ENCODE data around the gene HIVEP2. TPM values are rescaled to one million over a fixed set of nuclear protein-coding genes. Genes with fewer than 3 reads are reported as not detected.
"Not testable (repeated sequence)": the region's sequence is repeated elsewhere in the genome, so short reads cannot be mapped to it uniquely, and the experiment has no call there.

The HIVEP2 gene, protein sequence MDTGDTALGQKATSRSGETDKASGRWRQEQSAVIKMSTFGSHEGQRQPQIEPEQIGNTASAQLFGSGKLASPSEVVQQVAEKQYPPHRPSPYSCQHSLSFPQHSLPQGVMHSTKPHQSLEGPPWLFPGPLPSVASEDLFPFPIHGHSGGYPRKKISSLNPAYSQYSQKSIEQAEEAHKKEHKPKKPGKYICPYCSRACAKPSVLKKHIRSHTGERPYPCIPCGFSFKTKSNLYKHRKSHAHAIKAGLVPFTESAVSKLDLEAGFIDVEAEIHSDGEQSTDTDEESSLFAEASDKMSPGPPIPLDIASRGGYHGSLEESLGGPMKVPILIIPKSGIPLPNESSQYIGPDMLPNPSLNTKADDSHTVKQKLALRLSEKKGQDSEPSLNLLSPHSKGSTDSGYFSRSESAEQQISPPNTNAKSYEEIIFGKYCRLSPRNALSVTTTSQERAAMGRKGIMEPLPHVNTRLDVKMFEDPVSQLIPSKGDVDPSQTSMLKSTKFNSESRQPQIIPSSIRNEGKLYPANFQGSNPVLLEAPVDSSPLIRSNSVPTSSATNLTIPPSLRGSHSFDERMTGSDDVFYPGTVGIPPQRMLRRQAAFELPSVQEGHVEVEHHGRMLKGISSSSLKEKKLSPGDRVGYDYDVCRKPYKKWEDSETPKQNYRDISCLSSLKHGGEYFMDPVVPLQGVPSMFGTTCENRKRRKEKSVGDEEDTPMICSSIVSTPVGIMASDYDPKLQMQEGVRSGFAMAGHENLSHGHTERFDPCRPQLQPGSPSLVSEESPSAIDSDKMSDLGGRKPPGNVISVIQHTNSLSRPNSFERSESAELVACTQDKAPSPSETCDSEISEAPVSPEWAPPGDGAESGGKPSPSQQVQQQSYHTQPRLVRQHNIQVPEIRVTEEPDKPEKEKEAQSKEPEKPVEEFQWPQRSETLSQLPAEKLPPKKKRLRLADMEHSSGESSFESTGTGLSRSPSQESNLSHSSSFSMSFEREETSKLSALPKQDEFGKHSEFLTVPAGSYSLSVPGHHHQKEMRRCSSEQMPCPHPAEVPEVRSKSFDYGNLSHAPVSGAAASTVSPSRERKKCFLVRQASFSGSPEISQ (N-terminal part only)
- 13.2 TPM for total RNA-seq
- long read RNA-seq, partial matches to known transcripts: 5 of 17 reads
- long read RNA-seq, other reads (novel, unspliced or antisense): 12 of 17 reads

DNA sequence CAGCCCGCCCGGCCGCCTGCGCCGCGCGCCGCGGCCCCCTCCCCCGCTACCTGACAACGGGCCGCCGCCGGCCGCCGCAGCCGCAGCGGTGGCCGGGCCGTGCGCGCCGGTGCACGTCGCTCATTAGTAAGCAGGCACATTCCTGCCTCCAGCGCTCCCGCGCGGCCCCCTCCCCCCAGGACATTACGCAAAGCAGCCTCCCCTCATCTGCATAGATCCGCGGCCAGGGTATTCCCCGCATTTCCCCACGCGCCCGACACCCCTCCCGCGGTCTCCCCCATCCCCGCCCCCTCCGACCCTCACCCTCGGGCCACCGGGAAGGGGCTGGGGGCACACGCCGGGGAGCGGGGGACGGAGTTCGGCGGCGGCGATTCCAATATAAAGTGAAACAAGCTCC is at the start of gene HIVEP2:
Gene HIVEP2 (minus strand): TSS at position 128 of the 397 bp plus-strand sequence. CDS start 170,438 bp downstream, outside the sequence.
- DNase-seq (ENCODE audit: low spot score): peak; percentile 95

DNA sequence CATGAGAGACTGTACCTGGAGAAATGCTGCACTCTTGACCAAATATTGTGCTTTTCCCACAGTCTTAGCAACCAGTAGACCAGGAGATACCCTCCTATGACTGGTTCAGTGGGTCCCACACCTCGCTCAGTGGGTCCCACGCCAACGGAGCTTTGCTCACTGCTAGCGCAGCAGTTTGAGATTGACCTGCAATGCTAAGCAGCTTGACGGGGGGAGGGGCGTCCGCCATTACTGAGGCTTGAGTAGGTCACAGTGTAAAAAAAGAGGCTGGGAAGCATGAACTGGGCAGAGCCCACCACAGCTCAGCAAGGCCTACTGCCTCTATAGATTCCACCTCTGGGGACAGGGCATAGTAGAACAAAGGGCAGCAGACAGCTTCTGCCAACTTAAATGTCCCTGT is 49.0 kb upstream of the HIVEP2 start:
- no peak for DNase-seq (ENCODE audit: low spot score)

DNA sequence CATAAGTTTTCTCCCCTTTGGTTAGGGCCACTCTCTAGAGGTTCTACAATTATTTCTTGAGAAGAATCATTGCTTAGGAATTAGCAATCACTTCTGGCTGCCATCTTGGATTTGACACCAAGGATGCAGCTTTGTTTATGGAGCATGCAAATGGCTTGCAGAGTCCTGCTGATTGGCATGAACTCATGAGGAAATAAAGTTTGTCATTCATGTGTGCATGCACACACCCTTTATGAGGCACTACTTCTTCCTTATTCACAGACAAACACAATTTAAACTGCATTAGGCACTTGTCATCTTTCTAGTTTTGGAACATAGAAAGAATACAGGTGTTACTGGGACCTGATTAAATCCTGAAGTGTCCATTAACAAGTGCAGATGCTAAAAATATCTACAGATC is 42.5 kb upstream of the HIVEP2 start:
- no peak for DNase-seq (ENCODE audit: low spot score)

DNA sequence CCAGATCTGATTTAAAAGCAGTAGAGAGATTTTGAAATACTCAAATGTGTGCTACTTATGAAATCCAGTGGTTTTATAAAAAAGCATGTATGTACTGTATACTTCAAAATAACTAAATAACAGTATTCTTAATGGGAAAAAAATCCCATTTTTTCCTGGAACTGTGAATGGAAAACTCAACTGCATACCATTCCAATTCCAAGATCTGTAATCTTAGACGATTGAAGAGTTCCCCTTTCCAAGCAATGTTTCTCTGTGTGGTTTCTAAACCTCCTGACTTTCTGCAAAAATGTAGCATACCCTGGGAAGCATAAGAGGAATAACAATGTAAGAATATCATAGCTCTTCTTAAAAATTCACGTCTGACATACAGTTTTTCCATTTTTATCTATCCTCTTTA is 40.3 kb upstream of the HIVEP2 start:
- DNase-seq (ENCODE audit: low spot score): no peak

DNA sequence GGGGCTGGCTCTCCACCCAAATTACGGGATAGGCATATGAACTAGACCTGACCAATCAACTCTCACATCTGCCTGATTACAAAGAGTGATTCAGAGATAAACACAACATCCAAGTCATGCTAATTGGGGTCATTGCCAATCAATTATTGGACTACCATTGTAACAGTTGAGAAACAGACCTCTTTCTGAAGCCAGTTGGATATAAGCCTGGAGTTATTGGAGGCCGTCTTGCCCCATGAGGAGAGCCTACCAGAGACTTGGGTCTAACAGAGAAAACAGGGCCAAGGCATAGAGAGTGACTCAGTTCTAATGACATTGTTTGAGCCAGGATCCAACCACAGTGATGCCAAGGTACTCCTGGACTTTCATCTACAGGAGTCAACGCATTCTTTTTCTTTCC is 39.4 kb upstream of the HIVEP2 start:
- DNase-seq (ENCODE audit: low spot score): no peak

DNA sequence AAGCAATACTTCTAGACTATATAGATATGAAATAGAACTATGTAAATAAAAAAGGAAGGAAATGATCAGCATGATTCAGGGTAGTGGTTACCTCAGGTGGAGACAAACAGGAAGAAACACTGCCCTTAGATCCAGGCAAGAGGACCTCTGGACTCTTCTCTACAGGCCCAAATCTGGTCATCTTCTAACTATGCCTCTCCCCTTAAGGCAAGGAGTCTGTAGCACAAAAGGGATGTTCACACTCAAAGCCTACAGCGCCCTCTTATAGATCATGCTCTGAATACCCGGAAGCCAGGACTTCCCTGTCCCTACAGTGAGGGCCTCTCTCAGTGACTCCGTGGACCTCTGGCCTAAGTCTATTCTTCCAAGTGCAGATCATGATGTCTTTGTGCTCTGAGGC is 30.4 kb upstream of the HIVEP2 start:
- no peak for DNase-seq (ENCODE audit: low spot score)

DNA sequence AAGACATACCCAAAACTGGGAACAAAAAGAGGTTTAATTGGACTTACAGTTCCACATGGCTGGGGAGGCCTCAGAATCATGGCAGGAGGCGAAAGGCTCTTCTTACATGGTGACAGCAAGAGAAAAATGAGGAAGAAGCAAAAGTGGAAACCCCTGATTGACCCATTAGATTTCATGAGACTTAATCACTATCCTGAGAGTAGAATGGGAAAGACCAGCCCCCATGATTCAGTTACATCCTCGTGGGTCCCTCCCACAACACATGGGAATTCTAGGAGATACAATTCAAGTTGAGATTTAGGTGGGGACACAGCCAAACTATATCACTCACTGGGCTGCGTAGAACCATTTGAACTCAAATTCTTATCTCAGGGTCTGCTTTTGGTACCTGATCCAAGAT is 26.0 kb upstream of the HIVEP2 start:
- DNase-seq (ENCODE audit: low spot score): not testable (repeated sequence)

DNA sequence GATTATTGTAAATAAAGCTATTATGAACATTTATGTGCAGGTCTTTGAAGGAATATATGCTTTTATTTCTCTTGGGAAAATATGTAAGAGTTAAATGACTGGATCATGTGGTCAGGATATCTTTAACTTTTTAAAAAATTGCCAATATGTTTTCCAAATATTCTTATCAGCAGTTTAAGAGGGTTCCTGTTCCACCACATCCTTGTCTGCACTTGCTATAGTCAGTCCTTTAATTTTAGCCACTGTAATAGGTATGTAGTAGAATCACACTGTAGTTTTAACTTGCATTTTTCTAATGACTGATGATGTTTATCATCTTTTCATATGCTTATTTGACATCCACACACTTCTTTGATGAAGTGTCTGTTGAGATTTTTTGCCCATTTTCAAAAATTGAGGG is 23.6 kb upstream of the HIVEP2 start:
- DNase-seq (ENCODE audit: low spot score): no peak

DNA sequence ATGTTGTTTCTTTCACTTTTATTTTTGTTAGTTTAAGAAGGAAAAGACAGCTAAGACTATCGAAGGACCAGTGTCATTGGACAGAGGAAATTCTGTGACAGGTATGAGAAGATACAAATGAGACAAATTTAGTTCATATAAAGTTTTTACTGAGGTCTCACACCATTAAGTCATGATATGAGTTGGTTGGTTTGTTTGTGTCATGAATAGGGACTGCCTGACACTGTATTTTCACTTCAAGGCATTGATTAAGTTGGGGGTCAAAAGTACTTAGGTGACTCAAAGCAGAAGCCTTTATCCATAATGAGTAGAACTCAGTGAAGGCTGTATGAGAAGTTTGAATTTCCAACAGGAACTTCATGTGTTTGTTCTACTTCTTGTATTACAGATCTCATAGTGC is 21.3 kb upstream of the HIVEP2 start:
- DNase-seq (ENCODE audit: low spot score): no peak

DNA sequence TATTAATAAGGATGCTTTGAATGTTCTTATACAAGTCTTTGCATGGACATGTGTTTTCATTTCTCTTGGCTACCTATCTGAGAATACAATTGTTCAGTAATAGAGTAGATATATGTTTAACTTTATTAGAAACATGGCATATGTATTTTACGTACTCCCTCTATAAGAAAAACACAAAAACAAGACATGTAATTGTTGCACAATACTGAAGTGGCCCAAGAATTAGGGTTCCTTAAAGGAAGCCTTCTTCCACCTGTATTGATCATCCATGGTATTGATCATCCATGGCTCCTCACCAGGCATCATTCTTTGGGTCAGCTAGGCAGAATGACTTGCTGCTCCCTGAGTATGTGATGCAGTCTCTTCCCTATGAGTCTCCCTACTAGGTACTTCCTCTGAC is 20.2 kb upstream of the HIVEP2 start:
- DNase-seq (ENCODE audit: low spot score): no peak

DNA sequence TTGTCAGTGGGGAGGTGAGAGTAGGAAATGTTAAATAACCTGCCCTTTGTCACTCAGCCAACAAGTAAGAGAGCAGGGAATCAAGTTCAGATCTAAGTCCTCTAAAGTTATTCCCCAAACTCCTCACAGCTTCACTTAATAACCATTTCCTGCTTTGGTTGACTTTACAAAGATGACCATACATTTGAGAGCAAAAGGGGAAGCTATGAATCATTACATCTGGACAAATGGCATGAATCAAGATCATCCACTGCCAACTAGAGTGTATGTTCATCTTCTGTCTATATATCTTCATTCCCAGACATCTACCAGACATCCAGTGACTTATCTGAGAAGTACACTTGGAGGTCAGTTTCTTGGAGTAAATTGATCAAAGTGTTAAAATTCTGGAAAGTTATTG is 15.1 kb upstream of the HIVEP2 start:
- DNase-seq (ENCODE audit: low spot score): no peak

DNA sequence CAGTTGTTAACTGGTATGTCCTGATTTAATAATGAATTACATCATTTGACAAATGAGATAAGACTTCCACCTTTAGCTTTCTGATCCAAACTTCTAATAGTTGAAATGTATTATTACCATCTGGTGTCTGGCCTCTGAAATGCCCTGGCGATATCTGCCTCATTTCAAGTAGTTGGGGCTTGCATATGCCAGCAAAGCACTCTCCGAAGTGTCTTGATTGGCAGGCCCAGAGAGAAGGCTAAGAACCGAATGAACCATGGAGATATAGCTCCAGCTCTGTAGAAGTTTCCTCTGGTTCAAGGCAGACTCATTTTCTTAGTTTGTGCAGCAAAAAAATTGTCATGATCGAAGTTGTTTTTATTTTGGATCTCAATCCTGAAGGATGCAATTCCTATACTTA is 13.4 kb upstream of the HIVEP2 start:
- DNase-seq (ENCODE audit: low spot score): no peak

DNA sequence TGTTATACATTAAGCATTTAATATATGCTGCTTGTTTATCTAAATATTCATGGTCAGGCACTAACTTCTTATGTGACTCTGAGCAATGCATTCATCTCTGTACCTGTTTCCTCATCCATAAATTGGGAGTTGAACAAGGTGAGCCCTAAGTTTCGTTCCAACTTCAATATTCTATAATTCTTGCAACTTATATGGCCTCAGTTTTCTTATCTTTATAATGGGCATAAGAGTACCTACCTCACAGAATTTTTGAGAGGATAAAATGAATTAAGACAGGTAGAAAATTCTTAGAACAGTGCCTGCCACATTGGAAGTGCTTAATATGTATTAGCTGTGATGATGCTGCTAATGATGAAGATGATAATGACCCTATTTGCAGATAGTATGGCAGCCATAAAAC is 11.8 kb upstream of the HIVEP2 start:
- DNase-seq (ENCODE audit: low spot score): no peak

DNA sequence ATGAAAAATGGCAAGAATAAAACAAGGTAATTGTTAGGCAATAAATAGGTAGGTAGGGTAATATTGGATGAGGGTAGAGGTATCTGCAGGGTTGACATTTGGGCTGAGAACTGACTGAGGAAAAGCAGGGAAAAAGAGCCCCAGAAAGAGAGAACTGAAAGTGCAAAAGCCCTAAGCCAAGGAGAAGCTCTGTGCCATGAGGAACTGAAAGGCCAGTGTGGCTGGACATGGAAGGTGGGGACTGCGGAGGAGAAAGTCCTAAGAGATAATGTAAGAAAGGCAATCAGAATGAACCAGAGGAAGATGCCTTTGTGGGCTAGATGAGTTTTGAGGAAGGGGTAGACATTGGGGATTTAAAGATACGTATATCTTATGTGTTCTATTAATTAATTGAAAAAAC is 9.9 kb upstream of the HIVEP2 start:
- no peak for DNase-seq (ENCODE audit: low spot score)

DNA sequence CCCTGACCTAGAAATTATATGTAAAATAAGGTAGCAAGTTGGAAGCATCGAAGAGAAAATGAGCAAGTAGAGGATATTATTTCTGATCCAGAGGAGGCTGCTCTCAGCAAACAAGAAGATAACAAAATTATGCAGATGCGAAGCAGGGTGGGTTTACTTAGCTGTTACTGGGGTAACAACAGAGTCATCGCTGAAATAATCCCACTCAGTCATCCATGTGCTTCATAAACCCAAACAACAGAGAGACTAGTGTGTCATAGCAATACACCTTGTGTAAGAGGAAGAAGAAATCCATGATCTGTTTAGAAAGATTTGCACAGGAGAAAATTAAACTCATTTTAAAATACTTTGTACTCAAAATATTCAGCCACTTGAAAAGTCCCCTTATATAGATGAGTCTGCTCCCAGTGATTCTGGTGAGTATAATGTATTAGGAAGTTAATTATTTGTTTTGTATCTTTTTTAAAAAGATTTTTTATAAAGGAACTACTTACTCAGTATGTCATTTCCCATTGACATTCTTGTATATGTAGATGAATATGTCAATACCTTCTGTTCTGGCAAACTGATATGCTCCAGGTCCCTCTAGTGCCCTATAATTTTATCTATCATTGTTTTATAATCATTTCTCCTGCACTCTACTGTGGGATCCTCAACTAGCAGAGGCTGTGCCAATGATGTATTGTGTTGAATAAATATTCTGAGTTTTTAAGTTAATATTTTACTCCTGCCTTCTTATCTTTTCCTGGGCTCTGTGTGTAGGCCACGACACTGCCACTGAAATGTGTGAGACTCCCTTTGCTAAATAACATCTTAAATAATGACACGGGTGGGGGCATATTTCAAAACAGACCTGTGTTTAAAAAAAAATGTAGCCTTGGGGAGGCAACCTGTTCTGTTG is 8.6 kb upstream of the HIVEP2 start:
- no peak for DNase-seq (ENCODE audit: low spot score)

DNA sequence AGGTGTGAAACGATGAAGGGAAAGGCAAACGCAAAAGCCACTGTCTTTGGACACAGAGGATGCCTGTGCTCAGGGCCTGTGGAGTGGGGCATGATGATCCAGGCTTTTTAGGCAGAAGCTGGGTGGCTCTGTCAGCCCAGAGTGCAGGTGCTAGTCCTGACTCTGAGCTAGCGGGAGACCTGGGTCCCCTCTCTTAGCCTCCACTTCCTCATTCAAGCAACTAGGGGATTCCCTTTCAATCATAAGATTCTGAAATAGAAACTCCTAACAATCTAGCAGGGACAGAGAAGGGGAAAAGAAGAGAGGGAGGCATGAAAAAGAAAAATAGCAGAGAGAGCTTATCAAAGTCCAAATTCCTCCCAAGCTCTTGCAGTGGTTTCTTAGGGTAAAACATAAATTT is 7.6 kb upstream of the HIVEP2 start:
- no peak for DNase-seq (ENCODE audit: low spot score)

DNA sequence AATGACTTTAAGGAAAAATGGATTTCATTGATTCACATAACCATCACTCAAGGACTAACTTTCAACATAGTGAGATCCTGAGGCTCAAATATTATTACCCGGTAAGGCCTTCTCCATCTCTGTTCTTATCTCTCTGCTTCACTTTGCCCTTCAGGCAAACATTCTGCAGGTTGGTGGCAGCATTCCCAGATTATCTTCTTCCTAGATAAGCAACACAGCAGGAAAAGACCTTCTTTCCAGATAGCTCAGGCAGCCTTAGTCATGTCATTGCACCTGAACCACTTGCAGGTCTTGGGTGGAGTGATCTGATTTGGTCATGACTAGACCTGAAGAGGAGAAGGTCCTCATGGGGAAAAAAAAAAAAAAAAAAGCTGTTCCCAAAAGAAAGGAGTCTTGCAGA is 5.3 kb upstream of the HIVEP2 start:
- DNase-seq (ENCODE audit: low spot score): no peak

DNA sequence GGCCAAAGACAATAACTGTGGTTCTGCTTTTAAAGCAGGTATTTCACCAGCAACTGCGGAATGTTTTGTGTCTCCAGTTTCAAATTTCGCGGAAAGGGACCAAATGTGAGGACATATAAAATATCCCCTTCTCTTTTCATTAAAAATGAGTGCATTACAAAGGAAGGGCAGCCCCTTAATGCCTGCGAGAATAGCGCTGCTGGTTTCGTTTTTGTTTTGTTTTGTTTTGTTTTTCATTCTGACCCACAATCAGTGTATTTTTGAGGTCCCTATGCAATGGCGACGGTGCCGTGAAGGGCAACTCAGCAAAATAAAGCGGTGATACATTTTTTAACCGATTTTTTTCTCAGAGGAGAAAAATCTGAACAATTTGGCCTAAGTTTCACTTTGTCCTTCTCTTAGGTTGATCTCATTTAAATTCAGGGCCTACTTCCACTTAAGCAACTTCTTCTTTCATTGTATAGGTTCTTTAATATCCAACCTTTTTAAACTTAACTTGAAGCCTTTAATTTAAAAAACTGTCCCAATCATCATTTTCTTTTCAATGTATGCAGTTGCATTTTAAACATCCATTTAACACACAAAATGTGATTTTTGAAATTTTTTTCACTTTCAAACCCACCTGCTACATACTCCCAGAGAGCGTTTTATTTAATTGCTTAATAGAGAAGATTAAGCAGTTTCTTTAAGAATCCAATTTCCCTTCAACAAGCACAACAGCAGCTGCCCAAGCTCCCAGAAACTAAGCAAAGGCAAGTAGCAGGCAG is 2.9 kb upstream of the HIVEP2 start:
- DNase-seq (ENCODE audit: low spot score): no peak

DNA sequence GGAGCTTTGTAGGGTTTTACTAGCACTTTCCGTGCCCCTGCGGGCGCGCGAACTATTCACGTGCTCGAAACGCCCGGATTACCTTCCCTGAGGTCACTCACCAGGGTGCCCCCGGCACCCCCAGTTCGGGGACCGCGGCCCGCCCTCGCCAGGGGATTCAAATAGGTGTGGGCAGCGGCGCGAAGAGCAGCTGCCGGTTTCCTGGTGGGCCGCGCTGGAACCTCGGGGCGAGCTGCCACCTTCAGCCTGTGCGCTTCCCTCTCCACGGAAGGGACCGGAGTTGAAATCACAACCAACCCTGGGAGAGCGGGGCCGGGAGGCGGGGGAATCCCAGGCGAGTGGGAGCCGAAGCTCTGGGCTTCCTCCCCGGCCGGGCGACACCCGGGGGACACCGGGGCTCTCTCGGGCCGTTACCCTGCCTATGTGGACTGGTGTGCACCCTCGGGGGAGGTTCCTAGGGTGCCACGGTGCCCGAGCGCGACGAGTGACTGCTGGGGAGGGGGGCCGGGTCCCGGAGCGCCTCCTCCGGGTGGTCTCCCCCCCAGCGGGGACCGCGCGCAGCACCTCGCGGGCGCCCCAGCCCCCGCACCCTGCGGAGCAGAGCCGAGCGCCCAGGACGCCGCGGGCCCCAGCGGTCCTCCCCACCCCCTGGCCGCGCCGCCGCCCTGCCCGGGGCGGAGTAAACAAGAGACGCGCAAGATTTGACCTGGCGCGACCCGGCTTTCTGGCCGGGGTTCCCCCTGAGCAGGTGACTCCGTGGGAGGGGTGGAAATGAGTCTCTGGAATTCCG is 2.1 kb upstream of the HIVEP2 start:
- DNase-seq (ENCODE audit: low spot score): peak; percentile 94

Measured in mesenteric fat pad (tissue), 1 donor.